GM23338 (cell line): ENCODE data around the gene UQCRFS1.

Source experiments
- CREB1 ChIP-seq: fragments of 250-450 bp; sonication (Bioruptor Pico); IDR thresholded peaks from 2 replicates; pipeline ENCODE4 v1.5.0; 2020; ENCODE audit warnings: low read depth, mild to moderate bottlenecking, moderate library complexity
- CTCF ChIP-seq, 2 experiments: fragments of 200-600 bp in 1 of 2; sonication (generic) in 1 of 2; conservative IDR thresholded peaks; 2 replicates each; pipeline versions ENCODE4 v1.5.1 to v1.6.1; 2016 to 2017; ENCODE audit warnings: antibody characterized with exemption in 2 of 2, low read depth in 2 of 2, mild to moderate bottlenecking in 2 of 2, moderate library complexity in 1 of 2
- EZH2phosphoT487 ChIP-seq: fragments of 200-600 bp; sonication (generic); IDR thresholded peaks from one replicate; pipeline ENCODE4 v1.8.1; 2018; ENCODE audit warnings: antibody characterized with exemption; ENCODE audit not compliant: unreplicated experiment
- POLR2AphosphoS5 ChIP-seq: IDR thresholded peaks from 2 replicates; pipeline ENCODE4 v1.6.1; 2016; ENCODE audit warnings: antibody characterized with exemption, low read depth
- REST ChIP-seq: IDR thresholded peaks from one replicate; pipeline ENCODE4 v1.6.1; 2018; ENCODE audit warnings: antibody characterized with exemption; ENCODE audit not compliant: unreplicated experiment

- TF ChIP-seq CTCF (conservative IDR thresholded peaks at IDR 0.05; ENCODE audit: low read depth in 2 of 2), result no peak
- no peak for TF ChIP-seq POLR2AphosphoS5
- TF ChIP-seq REST, result no peak
- no peak for TF ChIP-seq CREB1
- no peak for TF ChIP-seq EZH2phosphoT487
Observed at GRCh38 chr19:29259867-29260281, 46.9 kb upstream of the UQCRFS1 start.
